Nephron progenitor cell (in vitro differentiated cells): ENCODE measurements around the gene MYPOP.
"Not testable (repeated sequence)": the region's sequence is repeated elsewhere in the genome, so short reads cannot be mapped to it uniquely, and the experiment has no call there.

Experiments used
- DNase-seq: peaks from one replicate; pipeline ENCODE4 v3.0.0; 2021
- H3K27ac Mint-ChIP-seq: 2 replicates; pipeline ENCODE4 v1.8.0; 2021; ENCODE audit warnings: mild to moderate bottlenecking, moderate library complexity, mixed read lengths
- H3K27me3 Mint-ChIP-seq: 2 replicates; pipeline ENCODE4 v1.8.0; 2021; ENCODE audit warnings: mild to moderate bottlenecking, low read depth, mixed read lengths; ENCODE audit not compliant: poor library complexity
- H3K36me3 Mint-ChIP-seq: 2 replicates; pipeline ENCODE4 v1.8.0; 2021; ENCODE audit warnings: low read depth, mixed read lengths
- H3K4me1 Mint-ChIP-seq: 2 replicates; pipeline ENCODE4 v1.8.0; 2021; ENCODE audit warnings: mixed read lengths
- H3K4me3 Mint-ChIP-seq: 2 replicates; pipeline ENCODE4 v1.8.0; 2021; ENCODE audit warnings: mild to moderate bottlenecking, moderate library complexity, mixed read lengths
- H3K9me3 Mint-ChIP-seq: 2 replicates; pipeline ENCODE4 v1.8.0; 2021; ENCODE audit warnings: mild to moderate bottlenecking, moderate library complexity, mixed read lengths
- TF ChIP-seq, protein P1 (sequence below): fragments of 200-600 bp; sonication (generic); IDR thresholded peaks from 2 replicates; pipeline ENCODE4 v1.5.0; 2021; ENCODE audit warnings: antibody characterized with exemption

Gene MYPOP

DNA sequence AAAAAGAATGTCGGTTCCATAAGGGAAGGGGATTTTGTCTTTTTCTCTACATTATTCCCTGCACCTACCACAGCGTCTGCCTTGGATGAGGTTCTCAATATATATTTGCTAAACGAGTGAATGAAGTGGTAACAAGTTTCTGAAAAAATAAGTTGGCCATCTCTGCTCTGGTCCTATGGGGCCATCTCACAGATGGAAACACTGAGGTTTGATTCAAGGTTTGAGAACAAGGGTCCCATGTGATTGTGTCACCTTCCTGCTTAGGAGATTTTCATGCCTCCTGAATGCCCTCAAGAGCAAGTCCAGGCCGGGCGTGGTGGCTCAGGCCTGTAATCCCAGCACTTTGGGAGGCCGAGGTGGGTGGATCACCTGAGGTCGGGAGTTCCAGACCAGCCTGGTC lies 3.2 kb downstream of the MYPOP start:
- TF ChIP-seq, protein P1, sequence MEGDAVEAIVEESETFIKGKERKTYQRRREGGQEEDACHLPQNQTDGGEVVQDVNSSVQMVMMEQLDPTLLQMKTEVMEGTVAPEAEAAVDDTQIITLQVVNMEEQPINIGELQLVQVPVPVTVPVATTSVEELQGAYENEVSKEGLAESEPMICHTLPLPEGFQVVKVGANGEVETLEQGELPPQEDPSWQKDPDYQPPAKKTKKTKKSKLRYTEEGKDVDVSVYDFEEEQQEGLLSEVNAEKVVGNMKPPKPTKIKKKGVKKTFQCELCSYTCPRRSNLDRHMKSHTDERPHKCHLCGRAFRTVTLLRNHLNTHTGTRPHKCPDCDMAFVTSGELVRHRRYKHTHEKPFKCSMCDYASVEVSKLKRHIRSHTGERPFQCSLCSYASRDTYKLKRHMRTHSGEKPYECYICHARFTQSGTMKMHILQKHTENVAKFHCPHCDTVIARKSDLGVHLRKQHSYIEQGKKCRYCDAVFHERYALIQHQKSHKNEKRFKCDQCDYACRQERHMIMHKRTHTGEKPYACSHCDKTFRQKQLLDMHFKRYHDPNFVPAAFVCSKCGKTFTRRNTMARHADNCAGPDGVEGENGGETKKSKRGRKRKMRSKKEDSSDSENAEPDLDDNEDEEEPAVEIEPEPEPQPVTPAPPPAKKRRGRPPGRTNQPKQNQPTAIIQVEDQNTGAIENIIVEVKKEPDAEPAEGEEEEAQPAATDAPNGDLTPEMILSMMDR: no peak
- Mint-ChIP-seq H3K36me3 (peaks cover 36% of the 10 kb centered on the region), H3K9me3 (no peaks in the 10 kb centered on the region), H3K4me1 (peaks cover 10% of the 10 kb centered on the region), H3K27ac (no peak overlapping the region), H3K4me3 (no peak overlapping the region), H3K27me3 (peaks cover 34% of the 10 kb centered on the region)
- DNase-seq: no peak

DNA sequence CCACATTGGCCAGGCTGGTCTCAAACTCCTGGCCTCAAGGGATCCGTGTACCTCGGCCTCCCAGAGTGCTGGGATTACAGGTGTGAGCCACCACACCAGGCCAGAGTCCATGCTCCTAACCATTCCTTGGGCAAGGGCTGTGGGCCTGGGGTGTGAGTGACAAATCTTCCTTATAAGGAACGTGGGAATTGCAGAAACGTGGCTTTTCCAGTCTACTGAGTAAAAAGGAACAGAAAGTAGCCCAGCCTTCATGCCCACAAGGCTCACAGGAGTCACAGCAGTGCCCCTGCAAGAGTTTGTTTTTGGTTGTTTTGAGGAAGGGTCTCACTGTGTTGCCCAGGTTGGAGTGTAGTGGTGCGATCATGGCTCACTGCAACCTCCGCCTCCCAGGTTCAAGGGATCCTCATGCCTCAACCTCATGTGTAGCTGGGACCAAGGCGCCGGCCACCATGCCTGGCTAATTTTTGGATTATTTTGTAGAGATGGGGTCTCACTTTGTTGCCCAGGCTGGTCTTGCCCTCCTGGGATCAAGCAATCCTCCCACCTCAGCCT lies 5.1 kb downstream of the MYPOP start:
- Mint-ChIP-seq H3K9me3 (no peaks in the 10 kb centered on the region), H3K4me1 (peaks cover 10% of the 10 kb centered on the region), H3K4me3 (no peak overlapping the region), H3K27me3 (peaks cover 33% of the 10 kb centered on the region), H3K27ac (no peak overlapping the region), H3K36me3 (peaks cover 36% of the 10 kb centered on the region)
- no peak for DNase-seq
- TF ChIP-seq, protein P1: no peak

DNA sequence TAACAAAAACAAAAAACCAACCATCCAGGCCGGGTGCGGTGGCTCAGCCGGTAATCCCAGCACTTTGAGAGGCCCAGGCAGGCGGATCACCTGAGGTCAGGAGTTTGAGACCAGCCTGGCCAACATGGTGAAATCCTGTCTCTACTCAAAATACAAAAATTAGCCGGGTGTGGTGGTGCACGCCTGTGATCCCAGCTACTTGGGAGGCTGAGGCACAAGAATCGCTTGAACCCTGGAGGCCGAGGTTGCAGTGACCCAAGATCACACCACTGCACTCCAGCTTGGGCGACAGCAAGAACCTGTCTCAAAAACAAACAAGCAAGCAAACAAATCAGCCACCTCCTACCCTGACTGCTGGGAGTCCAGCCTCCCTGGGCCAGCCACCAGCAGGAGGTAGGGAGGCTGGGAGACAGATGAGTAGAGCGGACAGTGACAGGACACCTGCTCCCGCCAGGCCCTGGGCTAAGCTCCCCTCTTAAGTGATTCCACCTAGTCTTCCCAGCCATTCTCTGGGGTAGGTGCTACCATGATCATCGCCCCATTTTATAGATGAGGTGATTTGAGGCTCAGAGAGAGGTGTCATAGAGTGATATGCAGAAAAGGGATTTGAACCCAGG lies 6.3 kb downstream of the MYPOP start:
- Mint-ChIP-seq H3K27me3 (peaks cover 20% of the 10 kb centered on the region), H3K36me3 (peaks cover 36% of the 10 kb centered on the region)
- H3K4me3 Mint-ChIP-seq, H3K27ac Mint-ChIP-seq, DNase-seq, H3K9me3 Mint-ChIP-seq, H3K4me1 Mint-ChIP-seq: not testable (repeated sequence)

DNA sequence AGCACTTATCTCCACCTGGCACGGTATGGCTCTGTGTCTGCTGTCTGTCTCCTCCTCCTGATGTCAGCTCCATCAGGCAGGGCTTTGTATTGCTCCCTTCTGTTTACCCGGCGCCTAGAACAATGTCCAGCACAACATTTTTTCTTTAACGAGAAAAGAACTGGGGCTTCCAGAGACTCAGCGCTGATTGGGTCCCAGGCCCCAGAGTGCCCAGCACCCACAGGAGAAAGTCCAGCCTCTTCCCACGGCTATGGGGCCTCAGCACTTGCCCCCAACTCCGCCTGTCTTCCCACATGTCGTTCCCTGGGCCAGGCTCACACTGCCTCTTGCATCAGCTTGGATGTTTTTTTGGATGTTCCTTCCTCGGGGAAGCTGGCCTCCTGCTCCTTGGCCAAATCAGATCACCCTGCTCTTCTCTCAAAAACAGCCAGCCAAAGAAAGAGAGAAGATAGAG lies 6.9 kb downstream of the MYPOP start:
- Mint-ChIP-seq H3K4me1 (peaks cover under 1% of the 10 kb centered on the region), H3K36me3 (peaks cover 31% of the 10 kb centered on the region), H3K27me3 (peaks cover 15% of the 10 kb centered on the region), H3K9me3 (no peaks in the 10 kb centered on the region), H3K4me3 (no peak overlapping the region), H3K27ac (no peak overlapping the region)
- TF ChIP-seq, protein P1: no peak
- DNase-seq: no peak

DNA sequence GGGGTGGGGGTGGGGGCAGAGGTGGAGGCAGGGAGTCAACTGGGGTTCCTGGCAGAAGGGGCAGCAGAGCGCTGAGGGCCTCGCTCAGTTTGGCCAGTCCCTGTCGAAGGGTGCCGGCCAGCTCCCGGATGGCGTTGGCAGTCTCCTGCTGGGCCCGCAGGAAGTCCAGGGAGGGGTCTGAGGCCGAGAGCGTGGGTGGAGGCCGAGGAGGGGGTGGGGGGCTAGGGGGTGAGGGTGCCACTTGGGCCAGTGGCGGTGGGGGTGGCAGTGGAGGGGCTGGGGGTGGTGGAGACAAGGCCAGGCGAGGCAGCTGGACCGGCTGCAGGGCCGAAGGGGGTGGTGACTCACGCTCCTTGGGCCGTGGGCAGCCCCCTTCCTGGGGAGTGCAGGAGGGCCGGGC lies 11.5 kb downstream of the MYPOP start:
- H3K4me1 Mint-ChIP-seq: peaks cover 4% of the 10 kb centered on the region
- H3K27me3 Mint-ChIP-seq: no peaks in the 10 kb centered on the region
- peaks cover 10% of the 10 kb centered on the region for H3K36me3 Mint-ChIP-seq
- TF ChIP-seq, protein P1: no peak
- H3K27ac Mint-ChIP-seq: no peak overlapping the region
- no peaks in the 10 kb centered on the region for H3K9me3 Mint-ChIP-seq
- DNase-seq: no peak
- H3K4me3 Mint-ChIP-seq: no peak overlapping the region

DNA sequence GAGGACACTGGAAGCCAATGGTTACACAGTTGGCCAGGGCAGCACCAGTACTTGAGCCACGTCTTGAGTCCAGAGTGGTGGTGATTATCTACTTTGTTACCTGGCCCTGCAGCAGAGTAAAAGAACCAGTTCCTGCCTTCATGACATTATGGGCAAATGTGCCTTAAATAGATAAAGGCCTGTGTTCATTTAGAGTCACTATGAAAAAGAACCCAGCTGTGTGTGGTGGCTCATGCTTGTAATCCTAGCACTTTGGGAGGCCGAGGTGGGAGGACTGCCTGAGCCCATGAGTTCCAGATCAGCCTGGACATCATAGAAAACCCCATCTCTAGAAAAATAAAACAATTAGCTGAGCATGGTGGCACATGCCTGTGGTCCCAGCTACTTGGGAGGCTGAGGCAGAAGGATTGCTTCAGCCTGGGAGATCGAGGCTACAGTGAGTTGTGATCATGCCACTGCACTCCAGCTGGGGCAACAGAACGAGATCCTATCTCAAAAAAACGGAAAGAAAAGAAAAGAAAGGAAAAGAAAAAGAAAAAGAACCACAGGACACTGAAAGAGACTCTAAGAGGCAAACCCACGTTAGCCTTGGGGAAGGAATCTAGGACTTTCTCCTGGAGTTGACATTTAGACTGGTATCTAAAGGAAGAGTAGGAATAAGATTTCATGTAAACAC lies 13.1 kb downstream of the MYPOP start:
- Mint-ChIP-seq H3K4me1 (peaks cover 7% of the 10 kb centered on the region), H3K36me3 (no peaks in the 10 kb centered on the region), H3K4me3 (no peak overlapping the region), H3K27ac (no peak overlapping the region), H3K9me3 (no peaks in the 10 kb centered on the region), H3K27me3 (no peaks in the 10 kb centered on the region)
- no peak for DNase-seq
- TF ChIP-seq, protein P1: no peak
